A549 (cell line): ENCODE data around the gene ZNF71. TPM values are rescaled to one million over a fixed set of nuclear protein-coding genes. Genes with fewer than 3 reads are reported as not detected.

ENCODE experiments used
- ATAC-seq, 2 experiments: fragments of 200-7000 bp in 1 of 2; fragments of >200 bp in 1 of 2; cut with Nextera tagmentation in 1 of 2; cut with Tn5 transposase in 1 of 2; 3 replicates each; pipeline versions ENCODE4 v1.8.0 to v1.9.1; 2018 to 2020; ENCODE audit warnings: mild to moderate bottlenecking in 1 of 2, moderate library complexity in 1 of 2
- CTCF ChIA-PET: fragments of 300-600 bp; sonication (Branson Sonifier 250); formaldehyde crosslinking; extraction: SDS; loops from one replicate; lab custom pipeline; 2021; ENCODE audit warnings: antibody characterized with exemption, inconsistent platforms; lab: Yijun Ruan, JAX
- POLR2A ChIA-PET: fragments of 350-600 bp; formaldehyde crosslinking; extraction: SDS; loops from one replicate; lab custom pipeline; 2021; ENCODE audit warnings: antibody characterized with exemption, inconsistent platforms; lab: Yijun Ruan, JAX
- DNase-seq, 2 experiments: peaks; one replicate each; pipeline versions ENCODE4 v3.0.0 to v3.0.0-alpha.2; 2011 to 2016; ENCODE audit warnings: low read depth in 1 of 2, low spot score in 1 of 2
- FAIRE-seq: peaks from 2 replicates; lab custom pipeline; 2011; peaks lifted over from hg19 to GRCh38; lab: Jason Lieb, UNC
- H3K27ac ChIP-seq, 2 experiments: fragments of >200 bp; sonication (Bioruptor Twin); formaldehyde crosslinking; 3 replicates each; pipeline ENCODE4 v1.5.1; 2016 to 2017
- H3K4me1 ChIP-seq: fragments of >200 bp; sonication (Bioruptor Twin); formaldehyde crosslinking; 3 replicates; pipeline ENCODE4 v1.6.1; 2016
- H3K4me2 ChIP-seq: fragments of >200 bp; sonication (Bioruptor Twin); formaldehyde crosslinking; 3 replicates; pipeline ENCODE4 v1.6.1; 2016
- H3K4me3 ChIP-seq: fragments of >200 bp; sonication (Bioruptor Twin); formaldehyde crosslinking; 3 replicates; pipeline ENCODE4 v1.5.1; 2016
- H3K9me3 ChIP-seq: fragments of >200 bp; sonication (Bioruptor Twin); formaldehyde crosslinking; 3 replicates; pipeline ENCODE4 v1.6.1; 2016
- BCL3 ChIP-seq: fragments of >200 bp; sonication (Bioruptor Twin); formaldehyde crosslinking; IDR thresholded peaks from 3 replicates; pipeline ENCODE4 v1.6.1; 2016
- CBX2 ChIP-seq: fragments of 200-600 bp; sonication (generic); IDR thresholded peaks from 2 replicates; pipeline ENCODE4 v1.6.1; 2016; ENCODE audit warnings: low read depth, mild to moderate bottlenecking, borderline replicate concordance
- CHD2 ChIP-seq: fragments of 150-350 bp; IDR thresholded peaks from 2 replicates; pipeline ENCODE4 v1.6.1; 2014; ENCODE audit warnings: low read length; ENCODE audit not compliant: partially characterized antibody
- CHD4 ChIP-seq: fragments of 200-600 bp; sonication (generic); IDR thresholded peaks from 2 replicates; pipeline ENCODE4 v1.6.1; 2016; ENCODE audit warnings: antibody characterized with exemption, mild to moderate bottlenecking, borderline replicate concordance
- CTCF ChIP-seq: fragments of >200 bp; sonication (Bioruptor Twin); formaldehyde crosslinking; IDR thresholded peaks from 3 replicates; pipeline ENCODE4 v1.5.1; 2016
- EHF ChIP-seq: fragments of 250-450 bp; sonication (Bioruptor Pico); IDR thresholded peaks from 2 replicates; pipeline ENCODE4 v1.5.0; 2020; ENCODE audit warnings: mild to moderate bottlenecking
- EP300 ChIP-seq, 2 experiments: fragments of >200 bp; sonication (Bioruptor Twin); formaldehyde crosslinking; IDR thresholded peaks; 2 replicates in 1 of 2; 3 replicates in 1 of 2; pipeline ENCODE4 v1.6.1; 2016 to 2017
- HDAC2 ChIP-seq: fragments of 200-600 bp; sonication (generic); IDR thresholded peaks from 2 replicates; pipeline ENCODE4 v1.6.1; 2016
- HEYL ChIP-seq: fragments of 250-450 bp; sonication (Bioruptor Pico); IDR thresholded peaks from 2 replicates; pipeline ENCODE4 v1.8.0; 2021; ENCODE audit warnings: mild to moderate bottlenecking, moderate library complexity
- HOXB13 ChIP-seq: fragments of 250-450 bp; sonication (Bioruptor Pico); IDR thresholded peaks from 2 replicates; pipeline ENCODE4 v1.5.0; 2020; ENCODE audit warnings: low read depth, mild to moderate bottlenecking, moderate library complexity
- JUNB ChIP-seq: fragments of >200 bp; sonication (Bioruptor Twin); formaldehyde crosslinking; IDR thresholded peaks from 2 replicates; pipeline ENCODE4 v1.6.1; 2016
- MAX ChIP-seq: IDR thresholded peaks from 2 replicates; pipeline ENCODE4 v1.6.1; 2012
- MYC ChIP-seq: IDR thresholded peaks from 2 replicates; pipeline ENCODE4 v1.6.1; 2012; ENCODE audit warnings: mild to moderate bottlenecking, inconsistent platforms, low read length, improper control_type of control experiment, borderline replicate concordance
- NFE2L2 ChIP-seq: fragments of 150-350 bp; conservative IDR thresholded peaks from 2 replicates; pipeline ENCODE4 v1.6.1; 2014; ENCODE audit warnings: low read length
- PHF8 ChIP-seq: fragments of 200-600 bp; sonication (generic); IDR thresholded peaks from 2 replicates; pipeline ENCODE4 v1.6.1; 2016; ENCODE audit warnings: low read depth, mild to moderate bottlenecking, antibody characterized with exemption, moderate library complexity, borderline replicate concordance
- POLR2A ChIP-seq: IDR thresholded peaks from 2 replicates; pipeline ENCODE4 v1.6.1; 2012; ENCODE audit warnings: mild to moderate bottlenecking, low read length
- RAD21 ChIP-seq, 2 experiments: fragments of >200 bp in 1 of 2; sonication (Bioruptor Twin) in 1 of 2; formaldehyde crosslinking in 1 of 2; IDR thresholded peaks in 1 of 2; conservative IDR thresholded peaks in 1 of 2; 2 replicates in 1 of 2; 3 replicates in 1 of 2; pipeline ENCODE4 v1.6.1; 2012 to 2018; ENCODE audit warnings: inconsistent platforms in 1 of 2
- RARB ChIP-seq: fragments of 250-450 bp; sonication (Bioruptor Pico); IDR thresholded peaks from 2 replicates; pipeline ENCODE4 v1.8.0; 2021; ENCODE audit warnings: mild to moderate bottlenecking, moderate library complexity
- RCOR1 ChIP-seq: fragments of 150-350 bp; IDR thresholded peaks from 2 replicates; pipeline ENCODE4 v1.6.1; 2014; ENCODE audit warnings: antibody characterized with exemption, low read length, low read depth
- REST ChIP-seq: fragments of 200-600 bp; sonication (generic); IDR thresholded peaks from 2 replicates; pipeline ENCODE4 v1.6.1; 2016; ENCODE audit warnings: antibody characterized with exemption, mild to moderate bottlenecking, moderate library complexity
- SMC3 ChIP-seq: fragments of >200 bp; sonication (Bioruptor Twin); formaldehyde crosslinking; IDR thresholded peaks from 3 replicates; pipeline ENCODE4 v1.6.1; 2018; ENCODE audit warnings: inconsistent platforms
- SREBF2 ChIP-seq: fragments of 450-650 bp; IDR thresholded peaks from 2 replicates; pipeline ENCODE4 v1.6.1; 2014; ENCODE audit warnings: mild to moderate bottlenecking, moderate library complexity
- TP53 ChIP-seq: fragments of 250-450 bp; sonication (Bioruptor Pico); IDR thresholded peaks from 2 replicates; pipeline ENCODE4 v1.5.0; 2021; ENCODE audit warnings: mild to moderate bottlenecking, moderate library complexity
- ZFP36 ChIP-seq: fragments of 450-650 bp; IDR thresholded peaks from 2 replicates; pipeline ENCODE4 v1.6.1; 2014; ENCODE audit warnings: borderline replicate concordance; ENCODE audit not compliant: partially characterized antibody
- ZNF302 ChIP-seq: fragments of 250-450 bp; sonication (Bioruptor Pico); IDR thresholded peaks from 2 replicates; pipeline ENCODE4 v1.9.0; 2021; ENCODE audit warnings: inconsistent platforms, mild to moderate bottlenecking, moderate library complexity
- WGBS: methylation state at CpG from one replicate; pipeline ENCODE4 v1.1.6; 2017; ENCODE audit errors: missing lambda C conversion rate; 5-methylcytosine and 5-hydroxymethylcytosine counted together
- polyA plus RNA-seq, 4 experiments: library from polyadenylated mRNA; depleted of rRNA in 3 of 4; stranded (reverse); fragments of >200 nt; fragmentation: RNase III in 1 of 4; extraction: RNeasy Plus Mini Kit Qiagen cat#74134 plus additional on column Dnase treatment in 1 of 4; gene quantifications; 2 replicates in 3 of 4; 3 replicates in 1 of 4; pipeline ENCODE4 v1.2.3, GENCODE V29; 2011 to 2017
- TF ChIP-seq, protein P1 (sequence below): IDR thresholded peaks from 2 replicates; pipeline ENCODE4 v1.6.1; 2012
- TF ChIP-seq, protein P2 (sequence below): IDR thresholded peaks from 2 replicates; pipeline ENCODE4 v1.6.1; 2012; ENCODE audit warnings: low read depth, borderline replicate concordance
- TF ChIP-seq, protein P3 (sequence below): fragments of 450-650 bp; IDR thresholded peaks from 2 replicates; pipeline ENCODE4 v1.6.1; 2014; ENCODE audit warnings: antibody characterized with exemption

ZNF71 gene
- polyA plus RNA-seq, 2 of the 4 experiments (the other 2 are of a cell fraction) = 6.8 to 8.1 TPM

DNA sequence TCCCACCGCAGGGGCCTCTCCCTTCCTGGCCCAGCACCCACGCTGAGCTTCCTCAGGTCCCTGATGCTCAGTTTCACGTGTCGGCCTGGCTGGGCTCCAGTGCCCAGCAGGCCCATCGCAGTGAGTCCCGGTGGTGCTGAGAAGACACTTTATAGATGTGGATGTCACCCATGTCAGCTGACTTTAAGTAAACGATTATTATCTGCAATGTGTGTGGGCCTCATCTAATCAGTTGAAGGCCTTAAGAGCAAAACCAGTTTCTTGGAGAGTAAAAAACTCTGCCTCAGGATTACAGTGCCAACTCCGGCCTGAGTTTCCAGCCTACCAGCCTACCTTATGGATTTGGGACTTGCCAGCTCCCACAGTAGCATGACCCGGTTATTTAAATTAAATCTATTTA lies 30.6 kb downstream of the ZNF71 start:
- ChIA-PET POLR2A (no interaction called here), CTCF (interaction anchor here (0.5 kb wide), 1 partner anchor 130 kb away, joined by 3 read pairs; no protein-coding TSS in a partner anchor)
- no peaks in the 10 kb centered on the region for H3K4me1 ChIP-seq
- no peak overlapping the region for H3K27ac ChIP-seq
- ATAC-seq (no peak), FAIRE-seq (no peak)
- H3K9me3 ChIP-seq = peaks cover 95% of the 10 kb centered on the region
- H3K4me3 ChIP-seq = no peak overlapping the region
- WGBS = 92% methylated on average over 9 of the region's 9 CpGs
- no peak overlapping the region for H3K4me2 ChIP-seq
- TF ChIP-seq REST (no peak), CTCF (no peak), NFE2L2 (no peak), ZFP36 (no peak), TP53 (CRISPR knock-in tag) (no peak), RARB (CRISPR knock-in tag) (no peak), EHF (CRISPR knock-in tag) (no peak), SMC3 (no peak), BCL3 (no peak), RAD21 (conservative IDR thresholded peaks at IDR 0.05 in 1 of 2, IDR thresholded peaks at IDR 0.05 in 1 of 2) (no peak), RCOR1 (no peak), CHD4 (no peak)
- TF ChIP-seq, protein P1, sequence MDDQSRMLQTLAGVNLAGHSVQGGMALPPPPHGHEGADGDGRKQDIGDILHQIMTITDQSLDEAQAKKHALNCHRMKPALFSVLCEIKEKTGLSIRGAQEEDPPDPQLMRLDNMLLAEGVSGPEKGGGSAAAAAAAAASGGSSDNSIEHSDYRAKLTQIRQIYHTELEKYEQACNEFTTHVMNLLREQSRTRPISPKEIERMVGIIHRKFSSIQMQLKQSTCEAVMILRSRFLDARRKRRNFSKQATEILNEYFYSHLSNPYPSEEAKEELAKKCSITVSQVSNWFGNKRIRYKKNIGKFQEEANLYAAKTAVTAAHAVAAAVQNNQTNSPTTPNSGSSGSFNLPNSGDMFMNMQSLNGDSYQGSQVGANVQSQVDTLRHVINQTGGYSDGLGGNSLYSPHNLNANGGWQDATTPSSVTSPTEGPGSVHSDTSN = no peak
- TF ChIP-seq, protein P2, sequence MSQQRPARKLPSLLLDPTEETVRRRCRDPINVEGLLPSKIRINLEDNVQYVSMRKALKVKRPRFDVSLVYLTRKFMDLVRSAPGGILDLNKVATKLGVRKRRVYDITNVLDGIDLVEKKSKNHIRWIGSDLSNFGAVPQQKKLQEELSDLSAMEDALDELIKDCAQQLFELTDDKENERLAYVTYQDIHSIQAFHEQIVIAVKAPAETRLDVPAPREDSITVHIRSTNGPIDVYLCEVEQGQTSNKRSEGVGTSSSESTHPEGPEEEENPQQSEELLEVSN = no peak
- TF ChIP-seq, all 56 proteins: peak for 0
- no peak for DNase-seq

DNA sequence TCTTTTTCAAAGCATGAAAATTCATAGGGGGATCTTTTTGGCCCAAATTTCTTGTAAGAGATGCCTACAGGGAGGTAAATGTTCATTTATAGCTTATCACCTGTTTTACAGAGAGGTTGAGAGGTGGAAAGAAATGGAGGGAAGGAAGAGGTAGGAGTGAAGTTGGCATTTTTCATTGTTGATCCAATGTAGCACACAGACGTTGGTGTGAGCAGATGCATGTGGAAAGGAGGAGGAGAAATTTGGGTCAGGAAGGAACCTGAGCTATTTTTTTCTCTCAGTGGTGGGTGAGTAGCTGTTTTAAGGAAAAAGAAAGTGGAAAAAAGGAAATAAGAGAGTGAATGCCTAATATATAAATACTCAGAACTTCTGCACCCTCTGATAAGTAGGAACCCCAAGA lies 37.9 kb downstream of the ZNF71 start:
- 0% methylated on average over 1 of the region's 1 CpG for WGBS
- no peaks in the 10 kb centered on the region for H3K4me1 ChIP-seq
- DNase-seq (no peak), ATAC-seq (no peak), FAIRE-seq (no peak)
- H3K4me3 ChIP-seq = no peak overlapping the region
- no peak overlapping the region for H3K4me2 ChIP-seq
- POLR2A ChIA-PET = interaction anchor here (0.6 kb wide), 1 partner anchor 60 kb away, joined by 3 read pairs; no protein-coding TSS in a partner anchor
- H3K27ac ChIP-seq = no peak overlapping the region
- CTCF ChIA-PET = no interaction called here
- peaks cover 80% of the 10 kb centered on the region for H3K9me3 ChIP-seq
- no peak for TF ChIP-seq RAD21 (conservative IDR thresholded peaks at IDR 0.05 in 1 of 2, IDR thresholded peaks at IDR 0.05 in 1 of 2)
- TF ChIP-seq SREBF2 = no peak
- no peak for TF ChIP-seq EP300 (IDR thresholded peaks at IDR 0.05)
- TF ChIP-seq CBX2 = no peak
- TF ChIP-seq POLR2A = no peak
- no peak for TF ChIP-seq HDAC2
- TF ChIP-seq MYC = no peak
- no peak for TF ChIP-seq MAX
- TF ChIP-seq, protein P3, sequence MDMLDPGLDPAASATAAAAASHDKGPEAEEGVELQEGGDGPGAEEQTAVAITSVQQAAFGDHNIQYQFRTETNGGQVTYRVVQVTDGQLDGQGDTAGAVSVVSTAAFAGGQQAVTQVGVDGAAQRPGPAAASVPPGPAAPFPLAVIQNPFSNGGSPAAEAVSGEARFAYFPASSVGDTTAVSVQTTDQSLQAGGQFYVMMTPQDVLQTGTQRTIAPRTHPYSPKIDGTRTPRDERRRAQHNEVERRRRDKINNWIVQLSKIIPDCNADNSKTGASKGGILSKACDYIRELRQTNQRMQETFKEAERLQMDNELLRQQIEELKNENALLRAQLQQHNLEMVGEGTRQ = no peak
- no peak for TF ChIP-seq JUNB
- no peak for TF ChIP-seq CHD2
- no peak for TF ChIP-seq HOXB13 (CRISPR knock-in tag)
- no peak for TF ChIP-seq HEYL (CRISPR knock-in tag)
- TF ChIP-seq PHF8 = no peak
- no peak for TF ChIP-seq ZNF302 (CRISPR knock-in tag)
- no peak for TF ChIP-seq NFE2L2
